ENCODE results near the gene RIOK1.

The RIOK1 gene

DNA sequence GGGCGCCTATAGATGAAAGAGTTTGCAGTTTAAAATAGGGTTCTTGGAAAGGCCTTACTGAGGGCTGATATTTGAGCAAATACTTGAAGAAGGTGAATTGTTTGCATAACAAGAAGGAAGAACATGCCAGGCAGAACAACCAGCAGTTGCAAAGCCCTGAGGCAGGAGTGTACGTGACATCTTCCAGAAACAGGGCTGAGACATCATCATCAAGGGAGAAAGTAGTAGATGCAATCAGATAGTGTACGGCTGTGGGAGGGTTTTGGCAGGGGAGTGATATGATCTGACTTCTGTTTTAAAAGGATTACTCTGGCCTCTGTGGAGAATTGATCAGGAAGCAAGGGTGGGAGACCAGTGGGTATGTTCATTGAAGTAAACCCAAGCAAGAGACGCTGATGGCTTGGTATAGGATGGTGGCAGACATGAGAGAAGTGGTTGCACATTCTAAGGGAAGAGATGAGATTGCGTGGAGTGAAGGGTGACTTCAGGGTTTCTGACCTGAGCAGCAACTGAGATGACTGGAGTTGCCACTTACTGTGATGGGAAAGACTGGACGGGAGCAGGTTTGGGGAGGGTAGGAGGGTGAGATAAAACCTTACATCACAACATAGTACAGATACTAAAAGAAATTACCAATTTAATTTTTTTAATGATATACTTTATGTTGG, 28.8 kb downstream of the RIOK1 start:
- Mint-ChIP-seq H3K36me3 (ENCODE audit: low read depth) (peaks cover 36% of the 10 kb centered on the region), H3K27ac (peak overlapping the region; percentile 47), H3K27me3 (ENCODE audit: low read depth) (no peaks in the 10 kb centered on the region), H3K4me3 (no peak overlapping the region), H3K9me3 (no peaks in the 10 kb centered on the region), H3K4me1 (ENCODE audit: low read depth) (peaks cover 6% of the 10 kb centered on the region)
- DNase-seq (ENCODE audit: low spot score): no peak

DNA sequence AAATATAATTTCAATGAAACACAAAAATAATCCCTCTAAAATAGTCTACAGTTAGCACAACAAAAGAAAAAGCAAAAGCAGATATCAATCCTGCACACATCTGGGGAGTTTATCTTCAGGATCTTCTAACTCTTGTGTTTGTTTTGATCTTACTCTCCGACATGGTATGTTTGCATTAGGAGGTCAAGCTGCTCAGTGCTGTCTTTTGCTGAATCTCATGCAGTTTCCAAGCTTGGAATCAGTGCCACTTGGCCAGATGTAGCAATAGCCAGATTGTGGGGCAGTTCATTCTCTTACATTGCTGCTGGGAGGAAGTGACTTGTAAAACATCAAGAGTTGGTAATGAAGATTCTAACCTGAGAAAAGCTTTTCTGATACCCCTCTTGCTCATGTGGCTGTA, 29.5 kb downstream of the RIOK1 start:
- Mint-ChIP-seq H3K27me3 (ENCODE audit: low read depth) (no peaks in the 10 kb centered on the region), H3K4me1 (ENCODE audit: low read depth) (peaks cover 6% of the 10 kb centered on the region), H3K36me3 (ENCODE audit: low read depth) (peaks cover 32% of the 10 kb centered on the region), H3K27ac (no peak overlapping the region), H3K9me3 (no peaks in the 10 kb centered on the region), H3K4me3 (no peak overlapping the region)
- no peak for DNase-seq (ENCODE audit: low spot score)

DNA sequence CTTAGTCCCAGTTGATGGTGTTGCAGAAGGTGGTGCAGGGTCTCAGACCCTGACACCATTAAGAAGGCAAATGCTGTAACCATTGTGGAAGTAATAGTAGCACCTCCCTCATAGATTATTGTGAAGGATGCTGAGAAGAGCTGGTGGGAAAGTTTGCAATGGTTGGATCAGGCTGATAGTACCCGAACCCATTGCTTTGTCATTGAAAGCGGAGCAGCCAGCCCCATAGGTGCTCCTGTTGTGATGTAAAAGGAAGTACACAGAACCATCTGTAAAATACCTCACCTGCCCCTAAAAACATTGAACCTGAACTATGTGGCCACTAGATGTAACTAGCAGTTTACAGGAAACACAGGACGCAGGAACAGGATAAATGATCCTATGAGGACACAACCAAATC, 31.5 kb downstream of the RIOK1 start:
- no peak overlapping the region for H3K4me3 Mint-ChIP-seq
- H3K4me1 Mint-ChIP-seq (ENCODE audit: low read depth): peaks cover 6% of the 10 kb centered on the region
- peaks cover 18% of the 10 kb centered on the region for H3K36me3 Mint-ChIP-seq (ENCODE audit: low read depth)
- DNase-seq (ENCODE audit: low spot score): no peak
- no peaks in the 10 kb centered on the region for H3K27me3 Mint-ChIP-seq (ENCODE audit: low read depth)
- no peaks in the 10 kb centered on the region for H3K9me3 Mint-ChIP-seq
- no peak overlapping the region for H3K27ac Mint-ChIP-seq

DNA sequence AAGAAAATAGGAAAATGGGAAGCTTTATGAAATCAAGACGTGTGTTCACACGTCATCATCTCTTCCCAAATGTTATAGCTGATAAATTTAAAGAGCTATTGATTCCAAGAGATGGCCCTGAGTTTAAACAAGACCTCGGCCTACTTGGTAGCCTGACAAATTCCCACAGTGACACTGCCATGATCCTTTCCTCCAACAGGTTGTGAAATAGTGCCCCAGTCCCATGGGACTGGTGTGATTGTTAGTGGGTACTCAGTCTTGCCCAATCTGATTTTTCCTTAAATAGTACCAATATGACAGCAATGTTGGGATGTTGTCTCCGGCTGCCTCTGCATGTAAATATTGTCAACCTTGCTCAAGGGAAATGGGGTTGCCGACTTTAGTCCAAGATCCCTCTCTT, 34.5 kb downstream of the RIOK1 start:
- no peak overlapping the region for H3K4me3 Mint-ChIP-seq
- H3K36me3 Mint-ChIP-seq (ENCODE audit: low read depth): peaks cover 5% of the 10 kb centered on the region
- no peaks in the 10 kb centered on the region for H3K4me1 Mint-ChIP-seq (ENCODE audit: low read depth)
- no peak for DNase-seq (ENCODE audit: low spot score)
- no peaks in the 10 kb centered on the region for H3K9me3 Mint-ChIP-seq
- H3K27ac Mint-ChIP-seq: no peak overlapping the region
- H3K27me3 Mint-ChIP-seq (ENCODE audit: low read depth): no peaks in the 10 kb centered on the region

DNA sequence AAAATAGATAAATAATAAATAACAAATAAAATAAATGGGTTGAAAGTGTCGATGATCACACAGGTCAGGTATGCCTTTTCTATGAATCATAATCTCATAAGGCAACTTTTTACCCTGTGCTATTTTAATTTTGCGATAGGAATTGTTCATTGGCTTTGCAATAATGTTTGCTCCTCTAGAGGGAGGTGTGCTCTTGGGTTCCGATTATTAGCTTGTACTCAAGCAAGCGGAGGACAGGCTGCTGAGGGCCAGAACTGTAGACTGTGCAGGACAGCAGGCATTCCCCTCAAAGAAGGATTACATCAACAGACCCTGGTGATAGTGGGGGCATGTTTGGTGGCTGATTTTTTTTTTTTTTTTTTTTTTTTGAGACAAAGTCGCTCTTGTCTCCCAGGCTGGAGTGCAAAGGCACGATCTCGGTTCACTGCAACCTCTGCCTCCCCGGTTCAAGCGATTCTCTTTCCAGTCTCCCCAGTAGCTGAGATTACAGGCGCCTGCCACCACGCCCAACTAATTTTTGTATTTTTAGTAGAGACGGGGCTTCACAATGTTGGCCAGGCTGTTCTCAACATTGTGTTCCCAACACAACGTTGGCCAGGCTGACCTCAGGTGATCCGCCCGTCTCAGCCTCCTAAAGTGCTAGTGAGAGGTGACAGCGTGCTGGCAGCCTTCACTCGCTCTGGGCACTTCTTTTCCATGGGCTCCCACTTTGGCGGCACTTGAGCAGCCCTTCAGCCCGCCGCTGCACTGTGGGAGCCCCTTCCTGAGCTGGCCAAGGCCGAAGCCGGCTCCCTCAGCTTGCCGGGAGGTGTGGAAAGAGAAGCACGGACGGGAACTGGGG, 35.6 kb downstream of the RIOK1 start:
- Mint-ChIP-seq H3K36me3 (ENCODE audit: low read depth) (peaks cover 4% of the 10 kb centered on the region), H3K9me3 (no peaks in the 10 kb centered on the region), H3K27me3 (ENCODE audit: low read depth) (no peaks in the 10 kb centered on the region), H3K4me1 (ENCODE audit: low read depth) (no peaks in the 10 kb centered on the region), H3K4me3 (no peak overlapping the region), H3K27ac (no peak overlapping the region)
- DNase-seq (ENCODE audit: low spot score): no peak

DNA sequence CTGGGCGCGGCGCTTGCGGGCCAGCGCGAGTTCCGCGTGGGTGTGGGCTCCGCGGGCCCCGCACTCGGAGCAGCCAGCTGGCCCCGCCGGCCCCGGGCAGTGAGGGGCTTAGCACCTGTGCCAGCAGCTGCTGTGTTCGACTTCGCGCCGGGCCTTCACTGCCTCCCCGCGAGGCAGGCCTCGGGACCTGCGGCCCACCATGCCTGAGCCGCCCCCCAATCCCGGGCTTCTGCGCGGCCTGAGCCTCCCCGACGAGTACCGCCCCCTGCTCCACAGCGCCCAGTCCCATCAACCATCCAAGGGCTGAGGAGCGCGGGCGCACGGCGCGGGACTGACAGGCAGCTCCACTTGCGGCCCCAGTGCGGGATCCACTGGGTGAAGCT, 36.2 kb downstream of the RIOK1 start:
- no peak for DNase-seq (ENCODE audit: low spot score)
- no peaks in the 10 kb centered on the region for H3K36me3 Mint-ChIP-seq (ENCODE audit: low read depth)
- no peak overlapping the region for H3K27ac Mint-ChIP-seq
- no peak overlapping the region for H3K4me3 Mint-ChIP-seq
- no peaks in the 10 kb centered on the region for H3K4me1 Mint-ChIP-seq (ENCODE audit: low read depth)
- no peaks in the 10 kb centered on the region for H3K27me3 Mint-ChIP-seq (ENCODE audit: low read depth)
- H3K9me3 Mint-ChIP-seq: no peaks in the 10 kb centered on the region

DNA sequence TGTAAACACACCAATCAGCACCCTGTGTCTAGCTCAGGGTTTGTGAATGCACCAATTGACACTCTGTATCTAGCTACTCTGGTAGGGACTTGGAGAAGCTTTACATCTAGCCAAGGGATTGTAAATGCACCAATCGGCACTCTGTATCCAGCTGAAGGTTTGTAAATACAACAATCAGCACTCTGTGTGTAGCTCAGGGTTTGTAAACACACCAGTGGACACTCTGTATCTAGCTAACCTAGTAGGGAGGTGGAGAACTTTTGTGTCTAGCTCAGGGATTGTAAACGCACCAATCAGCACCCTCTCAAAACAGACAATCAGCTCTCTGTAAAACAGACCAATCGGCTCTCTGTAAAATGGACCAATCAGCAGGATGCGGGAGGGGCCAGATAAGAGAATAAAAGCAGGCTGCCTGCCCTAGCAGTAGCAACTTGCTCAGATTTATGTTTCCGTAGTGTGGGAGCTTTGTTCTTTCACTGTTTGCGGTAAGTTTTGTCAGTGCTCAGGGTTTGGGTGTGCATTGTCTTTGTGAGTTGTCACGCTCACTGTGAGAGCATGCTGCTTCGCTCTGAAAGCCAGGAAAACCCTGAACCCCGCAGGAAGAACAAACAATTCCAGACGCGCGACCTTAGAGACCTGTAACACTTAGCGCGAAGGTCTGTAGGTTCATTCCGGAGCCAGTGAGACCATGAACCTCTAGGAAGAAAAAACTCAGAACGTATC, 37.0 kb downstream of the RIOK1 start:
- Mint-ChIP-seq H3K36me3 (ENCODE audit: low read depth) (no peaks in the 10 kb centered on the region), H3K27me3 (ENCODE audit: low read depth) (no peaks in the 10 kb centered on the region), H3K4me3 (no peak overlapping the region), H3K4me1 (ENCODE audit: low read depth) (no peaks in the 10 kb centered on the region), H3K9me3 (no peaks in the 10 kb centered on the region), H3K27ac (no peak overlapping the region)
- no peak for DNase-seq (ENCODE audit: low spot score)

DNA sequence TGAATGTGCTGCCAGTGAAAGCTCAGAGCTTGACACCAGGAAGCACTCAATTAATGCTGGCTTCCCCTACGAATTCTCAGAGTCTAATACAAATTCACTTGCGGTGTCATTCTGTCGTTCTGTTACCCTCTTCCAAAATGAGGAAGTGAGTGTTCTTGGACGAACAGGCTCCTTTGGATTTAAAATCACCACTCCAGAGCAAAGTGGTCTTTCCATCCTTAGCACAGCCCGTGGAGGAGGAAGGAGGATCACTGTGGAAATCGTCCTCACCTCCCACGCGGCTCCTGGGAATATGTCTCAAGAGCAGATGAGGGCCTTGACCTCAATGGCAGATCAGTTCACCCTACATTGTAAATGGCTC, 41.7 kb downstream of the RIOK1 start:
- Mint-ChIP-seq H3K27ac (no peak overlapping the region), H3K9me3 (no peaks in the 10 kb centered on the region), H3K36me3 (ENCODE audit: low read depth) (no peaks in the 10 kb centered on the region), H3K4me1 (ENCODE audit: low read depth) (no peaks in the 10 kb centered on the region), H3K27me3 (ENCODE audit: low read depth) (peaks cover 8% of the 10 kb centered on the region), H3K4me3 (no peak overlapping the region)
- DNase-seq (ENCODE audit: low spot score): no peak

DNA sequence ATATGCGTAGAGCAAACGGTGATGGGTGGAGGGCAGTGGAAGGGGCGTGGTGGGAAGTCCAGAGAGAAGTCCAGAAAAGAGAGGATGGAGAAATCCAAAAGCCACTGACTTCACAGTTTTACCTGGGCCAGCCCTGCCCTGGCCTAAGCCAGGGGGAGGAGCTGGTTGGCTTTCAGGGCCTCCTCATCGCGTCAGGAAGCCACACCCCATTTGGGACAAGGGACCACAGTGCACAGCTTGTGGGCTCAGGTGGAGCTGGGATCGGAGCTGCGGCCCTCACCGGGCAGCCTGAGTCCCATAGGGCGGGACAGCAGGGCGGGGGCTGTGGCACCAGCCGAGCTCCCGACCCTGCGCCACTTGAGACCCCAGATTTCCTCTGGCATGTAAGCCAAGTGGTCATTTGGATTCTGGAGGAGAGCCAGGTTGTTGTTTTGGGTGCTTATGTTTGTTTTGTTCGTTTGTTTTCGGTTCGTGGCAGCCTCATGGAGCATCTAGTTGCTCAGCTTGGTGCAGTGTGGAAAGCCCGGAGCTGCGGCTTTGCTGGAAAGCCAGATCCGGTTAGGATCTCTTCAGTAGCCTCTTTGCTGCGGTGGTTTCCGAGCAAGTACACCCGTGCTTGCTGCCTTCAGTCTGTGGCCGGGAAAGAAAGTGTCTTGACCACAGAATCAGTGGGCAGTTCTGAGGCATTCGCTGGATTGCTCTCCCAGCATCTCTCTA, 42.2 kb downstream of the RIOK1 start:
- Mint-ChIP-seq H3K36me3 (ENCODE audit: low read depth) (no peaks in the 10 kb centered on the region), H3K4me3 (no peak overlapping the region), H3K27me3 (ENCODE audit: low read depth) (peaks cover 8% of the 10 kb centered on the region), H3K4me1 (ENCODE audit: low read depth) (no peaks in the 10 kb centered on the region), H3K9me3 (no peaks in the 10 kb centered on the region), H3K27ac (no peak overlapping the region)
- DNase-seq (ENCODE audit: low spot score): no peak

DNA sequence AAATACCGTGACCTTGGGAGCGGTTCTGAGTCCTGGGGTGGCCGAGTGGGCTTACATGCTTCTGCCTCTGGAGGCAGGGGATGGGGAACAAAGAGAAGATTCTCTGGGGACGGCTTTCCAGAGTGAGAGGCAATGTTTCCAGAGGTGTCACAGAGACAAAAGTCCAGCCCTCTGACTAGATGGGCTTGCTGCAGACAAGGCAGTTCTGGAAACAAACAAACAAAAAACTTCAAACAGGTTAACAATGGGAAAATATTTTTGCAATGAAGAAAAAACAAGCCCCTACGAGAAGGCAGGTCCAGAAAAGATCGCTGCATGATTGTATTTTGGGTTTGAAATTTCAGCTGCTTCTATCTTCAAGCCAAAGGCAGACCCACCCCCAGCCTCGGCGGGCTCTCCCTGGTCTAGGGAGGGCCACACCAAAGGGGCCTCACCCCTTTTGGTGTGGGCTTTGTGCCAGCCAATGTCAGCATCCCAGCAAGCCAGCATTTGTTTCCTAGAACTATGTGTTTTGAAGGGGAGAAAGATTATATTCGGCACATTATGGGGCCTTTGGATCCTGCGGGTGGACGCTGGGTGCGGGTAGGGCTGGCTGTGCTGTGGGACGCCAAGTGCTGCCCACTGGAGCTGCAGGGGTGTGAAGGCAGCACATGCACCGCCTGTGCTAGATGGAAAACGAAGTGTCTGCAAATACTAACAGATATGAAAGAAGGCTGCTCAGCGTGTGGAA, 42.9 kb downstream of the RIOK1 start:
- H3K9me3 Mint-ChIP-seq: no peaks in the 10 kb centered on the region
- H3K36me3 Mint-ChIP-seq (ENCODE audit: low read depth): no peaks in the 10 kb centered on the region
- H3K4me1 Mint-ChIP-seq (ENCODE audit: low read depth): no peaks in the 10 kb centered on the region
- H3K27ac Mint-ChIP-seq: no peak overlapping the region
- no peak overlapping the region for H3K4me3 Mint-ChIP-seq
- DNase-seq (ENCODE audit: low spot score): no peak
- H3K27me3 Mint-ChIP-seq (ENCODE audit: low read depth): peaks cover 8% of the 10 kb centered on the region

DNA sequence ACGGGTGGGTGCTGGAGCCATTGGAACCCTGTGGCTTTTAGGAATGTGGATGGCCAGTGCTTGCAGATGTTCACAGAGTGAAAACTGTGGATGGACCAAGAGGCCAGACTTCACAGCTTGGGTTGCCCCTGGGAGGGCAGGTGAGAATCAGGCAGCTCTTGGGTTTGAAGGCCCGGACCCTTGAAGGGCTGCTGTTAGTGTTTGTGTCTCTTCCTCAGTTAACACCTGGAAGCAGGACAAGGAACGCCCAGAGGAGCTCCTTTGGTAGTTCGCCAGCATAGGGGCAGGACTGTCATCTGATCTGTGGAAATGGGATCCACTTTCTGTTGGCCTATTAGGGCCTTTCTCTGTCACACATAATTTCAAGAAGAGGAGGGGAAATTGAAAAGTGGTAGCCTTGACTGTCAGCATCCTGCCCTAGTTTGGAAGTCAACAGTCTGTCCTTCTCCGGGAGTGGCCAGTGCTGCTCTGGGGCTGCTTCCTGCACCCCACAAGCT, 43.6 kb downstream of the RIOK1 start:
- Mint-ChIP-seq H3K36me3 (ENCODE audit: low read depth) (no peaks in the 10 kb centered on the region), H3K9me3 (no peaks in the 10 kb centered on the region), H3K27me3 (ENCODE audit: low read depth) (peaks cover 8% of the 10 kb centered on the region), H3K27ac (no peak overlapping the region), H3K4me3 (no peak overlapping the region), H3K4me1 (ENCODE audit: low read depth) (no peaks in the 10 kb centered on the region)
- no peak for DNase-seq (ENCODE audit: low spot score)

DNA sequence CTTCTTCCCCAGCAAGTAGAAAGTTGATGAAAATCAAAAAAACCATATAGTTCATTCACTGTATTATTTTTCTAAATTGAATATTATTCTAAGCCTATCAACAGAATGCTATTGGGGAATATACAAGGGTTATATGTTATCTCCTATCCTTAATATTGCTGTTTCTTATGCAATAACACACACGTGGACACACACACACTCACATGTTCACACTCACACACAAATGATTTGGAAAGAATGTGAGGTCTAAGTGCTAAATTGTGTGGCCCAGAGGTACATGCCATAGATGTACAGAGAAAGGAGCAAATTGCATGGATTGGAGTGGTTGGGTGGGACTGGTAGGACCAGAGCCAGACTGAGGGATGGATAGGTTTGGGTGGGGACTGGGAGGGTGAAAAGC, 45.1 kb downstream of the RIOK1 start:
- no peaks in the 10 kb centered on the region for H3K4me1 Mint-ChIP-seq (ENCODE audit: low read depth)
- H3K9me3 Mint-ChIP-seq: no peaks in the 10 kb centered on the region
- DNase-seq (ENCODE audit: low spot score): no peak
- peaks cover 8% of the 10 kb centered on the region for H3K27me3 Mint-ChIP-seq (ENCODE audit: low read depth)
- no peak overlapping the region for H3K4me3 Mint-ChIP-seq
- H3K36me3 Mint-ChIP-seq (ENCODE audit: low read depth): no peaks in the 10 kb centered on the region
- no peak overlapping the region for H3K27ac Mint-ChIP-seq

DNA sequence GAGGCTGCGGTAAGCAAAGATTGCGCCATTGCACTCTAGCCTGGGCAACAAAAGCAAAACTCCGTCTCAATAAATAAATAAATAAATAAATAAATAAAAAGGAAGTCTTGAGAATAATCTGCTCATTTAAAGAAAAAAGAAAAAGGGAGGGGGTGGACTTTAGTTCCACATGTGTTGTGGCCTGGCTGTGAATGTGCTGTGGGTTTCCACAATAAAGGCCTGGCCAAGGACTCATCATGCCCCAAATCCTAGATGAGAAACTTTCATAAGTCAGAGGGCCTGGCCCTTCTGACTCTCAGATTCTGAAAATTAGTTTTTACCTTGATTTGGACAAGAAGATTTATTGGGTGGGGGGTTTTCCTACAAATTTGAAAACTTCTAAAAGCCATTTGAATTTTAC, 48.4 kb downstream of the RIOK1 start:
- Mint-ChIP-seq H3K27me3 (ENCODE audit: low read depth) (peaks cover 8% of the 10 kb centered on the region), H3K36me3 (ENCODE audit: low read depth) (no peaks in the 10 kb centered on the region), H3K27ac (no peak overlapping the region), H3K9me3 (no peaks in the 10 kb centered on the region), H3K4me3 (no peak overlapping the region), H3K4me1 (ENCODE audit: low read depth) (no peaks in the 10 kb centered on the region)
- no peak for DNase-seq (ENCODE audit: low spot score)
